Colonic mucosa (tissue), 4 donors: ENCODE results near the gene PARP3. TPM values are rescaled to one million over a fixed set of nuclear protein-coding genes. Genes with fewer than 3 reads are reported as not detected.
A peak's percentile ranks its signal among the peaks of the same experiment; 100 is the strongest.
"Not testable (repeated sequence)": the region's sequence is repeated elsewhere in the genome, so short reads cannot be mapped to it uniquely, and the experiment has no call there.

Source experiments
- DNase-seq: peaks from one replicate; pipeline ENCODE4 v3.0.0-alpha.2; 2020
- H3K27ac ChIP-seq: fragments of 200-600 bp; one replicate; pipeline ENCODE4 v1.8.0; 2021
- H3K27me3 ChIP-seq: fragments of 200-600 bp; one replicate; pipeline ENCODE4 v1.8.0; 2021
- H3K36me3 ChIP-seq: fragments of 200-600 bp; one replicate; pipeline ENCODE4 v1.8.0; 2021
- H3K4me1 ChIP-seq: fragments of 200-600 bp; one replicate; pipeline ENCODE4 v1.8.0; 2021; ENCODE audit warnings: mild to moderate bottlenecking
- H3K4me3 ChIP-seq: fragments of 200-600 bp; one replicate; pipeline ENCODE4 v1.8.0; 2021
- H3K9ac ChIP-seq, 2 donors: one replicate each; pipeline ENCODE4 v1.7.0; 2013; ENCODE audit warnings: control low read depth in 2 of 2, low read depth in 2 of 2, low read length in 2 of 2
- H3K9me3 ChIP-seq: fragments of 200-600 bp; one replicate; pipeline ENCODE4 v1.8.0; 2021
- intact Hi-C: fragments of 100-400 bp; cut with DNase I; formaldehyde crosslinking; loops from one replicate; pipeline ENCODE4 v1.14.1; 2022
- total RNA-seq, 2 donors: library from RNA; stranded (reverse); fragmentation: NEBNext Ultra II Directional in 1 of 2; extraction: Animal tissue kit (Norgen Biotek cat#: 25700) in 1 of 2; gene quantifications; one replicate each; pipeline ENCODE4 v1.2.1, GENCODE V29; 2021
- TF ChIP-seq, protein P1 (sequence below): fragments of 200-600 bp; IDR thresholded peaks from one replicate; pipeline ENCODE4 v1.8.0; 2022; ENCODE audit warnings: antibody characterized with exemption, mild to moderate bottlenecking
- donor health status: healthy.
- donor health status: DM: no; HTN: no; CAD: no.
- donor health status: DM: no; HTN: no; CAD: no.

The PARP3 gene
- total RNA-seq = 10 to 100 TPM; 17.0 to 18.0 TPM

DNA sequence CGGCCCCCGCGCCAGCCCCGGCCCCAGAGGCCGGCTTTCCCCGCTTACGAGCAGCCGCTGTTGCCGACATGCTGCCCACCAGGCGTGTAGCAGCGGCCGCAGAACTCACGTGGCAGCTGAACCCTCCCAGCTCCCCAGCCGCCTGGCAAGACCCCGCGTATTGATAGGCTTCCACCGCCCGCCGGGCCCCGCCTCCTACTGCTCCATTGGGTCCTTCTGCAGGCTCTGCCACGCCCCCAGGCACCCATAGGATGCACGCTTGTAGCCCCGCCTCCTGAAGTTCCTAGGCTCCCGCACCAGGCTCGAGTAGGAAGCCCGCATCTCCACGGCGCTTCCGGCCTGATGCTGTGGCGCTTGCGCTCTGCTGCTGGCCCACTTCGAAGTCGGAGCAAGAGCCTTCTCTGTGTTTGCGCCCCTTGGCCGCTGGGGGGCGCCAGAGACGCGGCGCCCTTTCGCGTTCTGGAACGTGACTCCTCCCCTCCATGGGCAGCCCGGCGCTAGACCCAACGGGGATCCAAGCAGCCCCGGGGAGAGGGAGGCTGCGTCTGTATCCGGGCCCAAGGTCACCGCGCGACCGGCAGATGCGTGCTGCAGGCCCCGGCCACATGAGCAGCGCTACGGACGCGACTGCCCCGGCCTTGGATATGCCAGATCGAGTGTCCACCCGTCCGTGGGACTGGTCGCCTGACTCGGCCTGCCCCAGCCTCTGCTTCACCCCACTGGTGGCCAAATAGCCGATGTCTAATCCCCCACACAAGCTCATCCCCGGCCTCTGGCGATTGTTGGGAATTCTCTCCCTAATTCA, at the start of gene PARP3, which contains the start of gene RRP9:
TSS of gene PARP3 (plus strand) at position 566 of the 805 bp plus-strand sequence. CDS start 993 bp downstream, outside the sequence.
TSS of gene RRP9 (minus strand) at position 107 of the 805 bp plus-strand sequence. CDS start at position 70, 37 bp downstream.
- intact Hi-C loops = loop anchor here (5.0 kb wide), 1 partner anchor 185 kb away; no protein-coding TSS in a partner anchor
- peak within 1 kb of the TSS; percentile 82 for H3K4me3 ChIP-seq
- no peaks in the 10 kb centered on the region for H3K27me3 ChIP-seq
- no peaks in the 10 kb centered on the region for H3K36me3 ChIP-seq
- peaks cover 13% of the 10 kb centered on the region for H3K4me1 ChIP-seq
- H3K27ac ChIP-seq = peak within 1 kb of the TSS; percentile 97
- no peaks in the 10 kb centered on the region for H3K9me3 ChIP-seq
- peak within 1 kb of the TSS; percentile 88 to 99 for H3K9ac ChIP-seq
- DNase-seq = peak; percentile 99
- TF ChIP-seq, protein P1, sequence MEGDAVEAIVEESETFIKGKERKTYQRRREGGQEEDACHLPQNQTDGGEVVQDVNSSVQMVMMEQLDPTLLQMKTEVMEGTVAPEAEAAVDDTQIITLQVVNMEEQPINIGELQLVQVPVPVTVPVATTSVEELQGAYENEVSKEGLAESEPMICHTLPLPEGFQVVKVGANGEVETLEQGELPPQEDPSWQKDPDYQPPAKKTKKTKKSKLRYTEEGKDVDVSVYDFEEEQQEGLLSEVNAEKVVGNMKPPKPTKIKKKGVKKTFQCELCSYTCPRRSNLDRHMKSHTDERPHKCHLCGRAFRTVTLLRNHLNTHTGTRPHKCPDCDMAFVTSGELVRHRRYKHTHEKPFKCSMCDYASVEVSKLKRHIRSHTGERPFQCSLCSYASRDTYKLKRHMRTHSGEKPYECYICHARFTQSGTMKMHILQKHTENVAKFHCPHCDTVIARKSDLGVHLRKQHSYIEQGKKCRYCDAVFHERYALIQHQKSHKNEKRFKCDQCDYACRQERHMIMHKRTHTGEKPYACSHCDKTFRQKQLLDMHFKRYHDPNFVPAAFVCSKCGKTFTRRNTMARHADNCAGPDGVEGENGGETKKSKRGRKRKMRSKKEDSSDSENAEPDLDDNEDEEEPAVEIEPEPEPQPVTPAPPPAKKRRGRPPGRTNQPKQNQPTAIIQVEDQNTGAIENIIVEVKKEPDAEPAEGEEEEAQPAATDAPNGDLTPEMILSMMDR = peak; percentile 98

DNA sequence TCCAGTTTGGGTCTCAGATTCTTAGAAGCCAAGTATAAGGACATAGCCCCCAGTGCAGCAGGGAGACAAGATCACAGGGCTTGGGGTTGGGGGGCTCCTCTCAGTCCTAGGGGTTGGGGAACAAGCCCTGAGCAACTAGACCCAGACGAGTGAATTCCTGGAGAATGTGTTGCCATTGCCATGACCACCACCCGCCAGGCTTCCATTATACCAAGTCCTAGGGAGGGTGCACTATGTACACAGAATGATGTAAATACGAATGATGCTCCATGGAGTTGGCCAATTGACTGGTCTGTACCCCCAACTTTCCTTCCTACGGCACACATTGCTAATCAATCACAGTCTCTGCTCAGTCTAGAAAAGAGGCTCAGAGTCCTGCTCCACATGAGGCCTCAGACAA, 47.8 kb upstream of the PARP3 start:
- DNase-seq = no peak
- Histone ChIP-seq H3K4me3 (no peak overlapping the region), H3K9ac (no peak overlapping the region), H3K4me1 (no peaks in the 10 kb centered on the region), H3K9me3 (no peaks in the 10 kb centered on the region), H3K27me3 (no peaks in the 10 kb centered on the region), H3K36me3 (no peaks in the 10 kb centered on the region), H3K27ac (no peak overlapping the region)
- intact Hi-C loops = no loop called here
- TF ChIP-seq, protein P1 = no peak

DNA sequence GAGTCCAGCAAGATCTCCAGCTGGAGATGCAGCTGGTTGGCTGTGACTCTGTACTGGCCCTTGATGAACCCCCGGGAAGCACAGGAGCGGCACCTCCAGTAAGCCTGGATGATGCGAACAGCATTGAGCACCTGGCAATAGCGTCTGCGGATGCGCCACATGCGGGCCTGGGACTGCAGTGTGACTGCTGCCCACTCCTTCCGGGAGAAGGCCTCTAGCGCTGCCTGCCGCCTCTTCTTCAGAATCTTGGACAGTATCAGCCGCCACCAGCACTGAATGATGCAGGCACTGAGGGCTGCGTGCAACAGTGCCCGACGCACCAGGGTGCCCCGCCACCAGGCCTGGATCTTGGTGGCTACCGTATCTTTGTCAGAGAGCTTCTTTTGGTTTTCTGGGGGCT, 47.2 kb upstream of the PARP3 start:
- Histone ChIP-seq H3K27me3 (no peaks in the 10 kb centered on the region), H3K9me3 (no peaks in the 10 kb centered on the region), H3K9ac (no peak overlapping the region), H3K27ac (no peak overlapping the region), H3K4me3 (no peak overlapping the region), H3K36me3 (no peaks in the 10 kb centered on the region), H3K4me1 (no peaks in the 10 kb centered on the region)
- TF ChIP-seq, protein P1 = no peak
- no peak for DNase-seq
- intact Hi-C loops = no loop called here

DNA sequence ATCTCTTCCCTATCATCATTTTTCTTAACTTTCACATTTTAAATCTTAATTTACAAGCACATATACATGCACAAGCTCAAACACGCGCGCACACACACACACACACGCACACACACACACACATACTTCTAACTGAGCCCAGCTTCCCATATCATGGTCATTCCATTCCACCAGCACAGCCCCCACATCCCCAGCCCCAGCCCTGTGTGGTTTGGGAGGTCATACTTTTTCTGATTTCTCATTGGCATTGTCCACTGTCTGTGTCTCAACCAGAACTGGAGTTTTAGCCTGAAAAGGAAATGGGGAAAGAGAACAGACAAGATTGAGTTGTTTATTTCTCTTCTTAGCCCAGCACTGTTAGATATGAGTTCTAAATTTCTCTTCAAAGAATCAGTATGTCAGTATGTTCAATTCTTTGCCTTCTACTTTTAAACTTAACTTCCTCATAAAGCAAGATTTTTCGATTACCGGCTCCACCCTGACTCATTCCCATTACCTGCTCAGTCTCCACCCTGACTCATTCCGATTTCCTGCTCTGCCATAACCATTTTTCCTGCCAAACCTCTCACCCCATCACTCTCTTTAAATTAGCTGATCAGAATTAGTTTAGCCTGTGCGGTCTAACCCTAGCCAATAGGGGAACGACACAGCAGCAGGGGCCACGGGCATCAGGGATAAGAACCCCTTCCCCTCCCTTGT, 45.4 kb upstream of the PARP3 start:
- no peaks in the 10 kb centered on the region for H3K27me3 ChIP-seq
- no peak for DNase-seq
- TF ChIP-seq, protein P1 = no peak
- no peaks in the 10 kb centered on the region for H3K9me3 ChIP-seq
- intact Hi-C loops = no loop called here
- H3K9ac ChIP-seq = no peak overlapping the region
- H3K4me3 ChIP-seq = no peak overlapping the region
- no peaks in the 10 kb centered on the region for H3K4me1 ChIP-seq
- no peak overlapping the region for H3K27ac ChIP-seq
- H3K36me3 ChIP-seq = no peaks in the 10 kb centered on the region

DNA sequence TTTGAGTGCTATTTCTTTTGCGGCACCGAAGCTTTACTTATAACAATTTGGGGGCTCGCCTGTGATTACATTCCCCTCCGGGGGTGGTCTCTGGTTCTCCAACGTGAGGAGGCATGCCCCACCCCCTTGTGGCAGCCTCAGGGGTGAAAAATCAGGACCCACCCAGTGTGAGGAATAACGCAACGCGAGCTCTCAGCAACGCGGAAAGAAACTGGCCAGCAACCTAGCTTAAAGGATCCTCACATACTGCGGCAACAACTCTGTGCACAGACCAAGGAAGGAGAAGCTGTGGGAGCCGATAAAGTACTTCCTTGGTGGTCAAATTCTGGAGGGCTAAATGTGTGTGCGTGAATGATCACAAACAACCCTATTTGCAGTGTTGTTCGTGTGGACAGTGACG, 44.8 kb upstream of the PARP3 start:
- intact Hi-C loops = no loop called here
- H3K36me3 ChIP-seq = no peaks in the 10 kb centered on the region
- DNase-seq = no peak
- no peaks in the 10 kb centered on the region for H3K4me1 ChIP-seq
- H3K27ac ChIP-seq = no peak overlapping the region
- no peaks in the 10 kb centered on the region for H3K27me3 ChIP-seq
- no peaks in the 10 kb centered on the region for H3K9me3 ChIP-seq
- TF ChIP-seq, protein P1 = no peak
- no peak overlapping the region for H3K9ac ChIP-seq
- no peak overlapping the region for H3K4me3 ChIP-seq

DNA sequence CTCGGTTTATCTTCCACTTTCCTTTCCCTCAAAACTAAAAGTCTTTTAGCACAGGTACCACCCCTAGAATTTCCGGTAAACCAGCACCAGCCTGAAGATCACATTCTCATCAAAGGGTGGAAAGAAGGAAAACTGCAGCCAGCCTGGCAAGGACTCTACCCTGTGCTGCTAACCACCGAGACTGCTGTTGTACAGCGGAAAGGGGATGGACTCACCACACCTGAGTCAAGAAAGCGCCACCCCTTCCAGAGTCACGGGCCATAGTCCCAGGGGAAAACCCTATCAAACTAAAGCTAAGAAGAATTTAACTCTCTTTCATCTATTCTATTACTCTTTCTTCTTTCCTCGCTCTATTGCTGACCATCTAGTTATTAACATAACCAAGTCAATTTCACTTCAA, 42.1 kb upstream of the PARP3 start:
- H3K4me3 ChIP-seq, H3K27me3 ChIP-seq, H3K9ac ChIP-seq, H3K4me1 ChIP-seq, H3K9me3 ChIP-seq, H3K27ac ChIP-seq, H3K36me3 ChIP-seq, intact Hi-C loops: not testable (repeated sequence)
- DNase-seq = peak; percentile 49

DNA sequence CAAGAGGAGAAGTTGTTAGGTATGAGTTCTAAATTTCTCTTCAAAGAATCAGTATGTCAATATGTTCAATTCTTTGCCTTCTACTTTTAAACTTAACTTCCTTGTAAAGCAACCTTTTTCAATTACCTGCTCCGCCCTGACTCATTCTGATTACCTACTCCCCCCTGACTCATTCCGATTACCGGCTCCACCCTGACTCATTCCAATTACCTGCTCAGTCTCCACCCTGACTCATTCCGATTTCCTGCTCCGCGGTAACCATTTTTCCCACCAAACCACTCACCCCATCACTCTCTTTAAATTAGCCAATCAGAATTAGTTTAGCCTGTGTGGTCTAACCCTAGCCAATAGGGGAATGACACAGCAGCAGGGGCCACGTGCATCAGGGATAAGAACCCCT, 39.8 kb upstream of the PARP3 start:
- DNase-seq = peak; percentile 66
- intact Hi-C loops, H3K9ac ChIP-seq, H3K36me3 ChIP-seq, H3K4me3 ChIP-seq, H3K4me1 ChIP-seq, H3K9me3 ChIP-seq, H3K27me3 ChIP-seq: not testable (repeated sequence)
- peak overlapping the region; percentile 55 for H3K27ac ChIP-seq
